K562 (cell line): ENCODE data around the gene ACSL3. TPM values are rescaled to one million over a fixed set of nuclear protein-coding genes. Genes with fewer than 3 reads are reported as not detected.

Experiments used
- ATAC-seq: fragments of 200-7000 bp; cut with Tn5 transposase; 3 replicates; pipeline ENCODE4 v1.9.1; 2020; ENCODE audit warnings: moderate library complexity
- BruUV-seq: library from RNA; stranded (reverse); fragments of 400-500 nt; replicated peaks from 2 replicates; lab custom pipeline; 2021; lab: Mats Ljungman, UMichigan
- CTCF ChIA-PET: fragments of 300-600 bp; formaldehyde crosslinking; extraction: SDS; loops from one replicate; lab custom pipeline; 2021; ENCODE audit warnings: low intra/inter-chr PET ratio; lab: Yijun Ruan, JAX
- POLR2A ChIA-PET: fragments of 300-600, 350-650 bp; sonication (Branson Sonifier 250); formaldehyde crosslinking; extraction: SDS; loops from one replicate; lab custom pipeline; 2021; ENCODE audit warnings: antibody characterized with exemption, inconsistent platforms; lab: Yijun Ruan, JAX
- DNase-seq, 4 experiments: peaks; one replicate each; pipeline versions ENCODE4 v3.0.0 to v3.0.0-alpha.2; 2011 to 2018; ENCODE audit warnings: low spot score in 3 of 4, mixed read lengths in 3 of 4; ENCODE audit errors: extremely low read depth in 1 of 4
- FAIRE-seq: peaks from 2 replicates; lab custom pipeline; 2011; peaks lifted over from hg19 to GRCh38; lab: Jason Lieb, UNC
- H2AFZ ChIP-seq: 2 replicates; pipeline ENCODE4 v1.6.0; 2011; ENCODE audit warnings: low read depth, low read length, control low read depth, inconsistent platforms
- H3K27ac ChIP-seq: fragments of 200-600 bp; 3 replicates; pipeline ENCODE4 v1.8.0; 2011; ENCODE audit warnings: low read depth, mild to moderate bottlenecking, control low read depth, inconsistent platforms, low read length, moderate library complexity, mixed read lengths; ENCODE audit errors: extremely low read depth
- H3K27me3 ChIP-seq, 2 experiments: fragments of 300-600 bp in 1 of 2; 2 replicates in 1 of 2; 3 replicates in 1 of 2; pipeline versions ENCODE4 v1.6.0 to v1.8.0; 2011; ENCODE audit warnings: inconsistent platforms in 2 of 2, low read length in 2 of 2, mild to moderate bottlenecking in 1 of 2, mixed read lengths in 1 of 2, moderate library complexity in 1 of 2; ENCODE audit not compliant: control insufficient read depth in 2 of 2, insufficient read depth in 2 of 2
- H3K36me3 ChIP-seq: fragments of 300-600 bp; 3 replicates; pipeline ENCODE4 v1.8.0; 2011; ENCODE audit warnings: mild to moderate bottlenecking, low read length, inconsistent platforms; ENCODE audit not compliant: control insufficient read depth, insufficient read depth
- H3K4me1 ChIP-seq, 2 experiments: fragments of 200-600 bp in 1 of 2; replicated peaks in 1 of 2; 2 replicates in 1 of 2; 3 replicates in 1 of 2; pipeline versions ENCODE4 v1.5.1 to v1.8.0; 2011; ENCODE audit warnings: inconsistent platforms in 2 of 2, low read length in 2 of 2, mild to moderate bottlenecking in 1 of 2, mixed read lengths in 1 of 2, moderate library complexity in 1 of 2; ENCODE audit not compliant: control insufficient read depth in 2 of 2, insufficient read depth in 2 of 2
- H3K4me2 ChIP-seq: 2 replicates; pipeline ENCODE4 v1.6.1; 2011; ENCODE audit warnings: low read length, control low read depth, inconsistent platforms, mixed read lengths; ENCODE audit not compliant: insufficient read depth
- H3K4me3 ChIP-seq: fragments of 200-600 bp; sonication (generic), shearing (Covaris generic); 2 replicates; pipeline ENCODE4 v1.5.1; 2016; ENCODE audit warnings: control low read depth, inconsistent platforms
- H3K79me2 ChIP-seq: fragments of 200-600 bp; 3 replicates; pipeline ENCODE4 v1.8.0; 2011; ENCODE audit warnings: low read length, inconsistent platforms; ENCODE audit not compliant: control insufficient read depth, insufficient read depth
- H3K9ac ChIP-seq, 2 experiments: 2 replicates each; pipeline versions ENCODE4 v1.6.0 to v1.6.1; 2011; ENCODE audit warnings: low read depth in 2 of 2, low read length in 2 of 2, control low read depth in 1 of 2, inconsistent platforms in 1 of 2, mild to moderate bottlenecking in 1 of 2, mixed read lengths in 1 of 2; ENCODE audit not compliant: insufficient read depth in 1 of 2
- H3K9me1 ChIP-seq: one replicate; pipeline ENCODE4 v1.6.0; 2011; ENCODE audit warnings: inconsistent platforms, mild to moderate bottlenecking, low read length, moderate library complexity; ENCODE audit not compliant: control insufficient read depth, insufficient read depth
- H3K9me3 ChIP-seq: replicated peaks from 2 replicates; pipeline ENCODE4 v1.5.1; 2011; ENCODE audit warnings: low read depth, low read length, inconsistent platforms; ENCODE audit not compliant: control insufficient read depth, insufficient read depth
- H4K20me1 ChIP-seq: replicated peaks from 2 replicates; pipeline ENCODE4 v1.6.1; 2011; ENCODE audit warnings: low read length, inconsistent platforms, mixed read lengths; ENCODE audit not compliant: control insufficient read depth, insufficient read depth
- BMI1 ChIP-seq: fragments of 150-350 bp; IDR thresholded peaks from 2 replicates; pipeline ENCODE4 v1.6.1; 2014; ENCODE audit warnings: low read length
- BRD4 ChIP-seq: fragments of 200-600 bp; sonication (generic); IDR thresholded peaks from 2 replicates; pipeline ENCODE4 v1.6.1; 2017; ENCODE audit warnings: inconsistent platforms
- CBFA2T2 ChIP-seq: fragments of 450-650 bp; conservative IDR thresholded peaks from 2 replicates; pipeline ENCODE4 v1.6.1; 2017; ENCODE audit warnings: mild to moderate bottlenecking
- ESRRB ChIP-seq: fragments of 250-450 bp; sonication (Bioruptor Pico); IDR thresholded peaks from 2 replicates; pipeline ENCODE4 v1.5.0; 2020; ENCODE audit warnings: mild to moderate bottlenecking, moderate library complexity, borderline replicate concordance
- FOXJ3 ChIP-seq: sonication (generic); formaldehyde crosslinking; IDR thresholded peaks from 2 replicates; pipeline ENCODE4 v1.4.0; 2020; ENCODE audit warnings: mild to moderate bottlenecking, missing genetic modification reagents
- JUN ChIP-seq, 2 experiments: sonication (generic) in 1 of 2; formaldehyde crosslinking in 1 of 2; IDR thresholded peaks; 2 replicates each; pipeline versions ENCODE4 v1.6.1 to v1.8.0; 2012 to 2022; ENCODE audit warnings: borderline replicate concordance in 2 of 2, mild to moderate bottlenecking in 2 of 2, improper control_type of control experiment in 1 of 2, low read depth in 1 of 2, low read length in 1 of 2, missing genetic modification reagents in 1 of 2
- PRMT5 ChIP-seq: sonication (generic); formaldehyde crosslinking; IDR thresholded peaks from 2 replicates; pipeline ENCODE4 v1.5.0; 2020; ENCODE audit warnings: missing genetic modification reagents
- TFAM ChIP-seq: fragments of 250-450 bp; sonication (Bioruptor Pico); conservative IDR thresholded peaks from 2 replicates; pipeline ENCODE4 v1.5.0; 2021; ENCODE audit warnings: mild to moderate bottlenecking, moderate library complexity
- USF1 ChIP-seq: sonication (generic); formaldehyde crosslinking; IDR thresholded peaks from 2 replicates; pipeline ENCODE4 v1.9.0; 2022; ENCODE audit warnings: mild to moderate bottlenecking, missing genetic modification reagents
- YY1 ChIP-seq, 3 experiments: IDR thresholded peaks; 2 replicates each; pipeline ENCODE4 v1.6.1; 2011; ENCODE audit warnings: low read length in 2 of 3, mild to moderate bottlenecking in 2 of 3, moderate library complexity in 2 of 3, borderline replicate concordance in 1 of 3, control low read depth in 1 of 3, low read depth in 1 of 3; ENCODE audit not compliant: insufficient read depth in 3 of 3, insufficient replicate concordance in 2 of 3, control insufficient read depth in 1 of 3, insufficient read length in 1 of 3; ENCODE audit errors: extremely low read depth in 1 of 3
- ZBTB7A ChIP-seq: IDR thresholded peaks from 2 replicates; pipeline ENCODE4 v1.6.1; 2011; ENCODE audit warnings: low read depth, mild to moderate bottlenecking, low read length, moderate library complexity, borderline replicate concordance; ENCODE audit not compliant: control insufficient read depth
- ZNF197 ChIP-seq: fragments of 200-800 bp; sonication (Bioruptor generic); IDR thresholded peaks from 2 replicates; pipeline ENCODE4 v1.6.1; 2016; ENCODE audit warnings: low read depth, missing genetic modification characterization, missing compliant biosample characterization
- ZNF316 ChIP-seq: fragments of 450-650 bp; IDR thresholded peaks from 2 replicates; pipeline ENCODE4 v1.6.1; 2016
- ZNF395 ChIP-seq: fragments of 200-800 bp; sonication (Bioruptor generic); IDR thresholded peaks from 2 replicates; pipeline ENCODE4 v1.6.1; 2017; ENCODE audit warnings: missing genetic modification characterization, missing compliant biosample characterization
- ZNF444 ChIP-seq: fragments of 250-450 bp; sonication (Bioruptor Pico); IDR thresholded peaks from 2 replicates; pipeline ENCODE4 v1.4.0; 2020; ENCODE audit warnings: mild to moderate bottlenecking, moderate library complexity
- WGBS: fragments of 100-300 bp; shearing (Covaris generic); methylation state at CpG from one replicate; pipeline ENCODE4 v1.1.6; 2016; ENCODE audit warnings: low coverage, mixed read lengths; ENCODE audit not compliant: insufficient coverage; ENCODE audit errors: missing lambda C conversion rate; 5-methylcytosine and 5-hydroxymethylcytosine counted together
- in situ Hi-C: fragments of 300-500 bp; cut with MboI; formaldehyde crosslinking; loops from 4 replicates; pipeline ENCODE4 v1.15.0; 2018; ENCODE audit warnings: inconsistent platforms, mixed read lengths
- intact Hi-C: fragments of 100-400 bp; cut with micrococcal nuclease; formaldehyde crosslinking; loops from 2 replicates; pipeline ENCODE4 v1.14.2; 2022
- polyA plus RNA-seq, 8 experiments: library from polyadenylated mRNA; depleted of rRNA in 4 of 8; stranded (reverse) in 5 of 8; unstranded in 3 of 8; fragments of >200 nt; fragmentation: Nextera tagmentation in 2 of 8; fragmentation: Illumina TruSeq in 1 of 8; extraction: Ambion mirVana in 2 of 8; extraction: Trizol in 1 of 8; gene quantifications; 2 replicates each; pipeline versions ENCODE4 v1.2.1 to v1.2.3, GENCODE V29; 2011 to 2014; ENCODE audit warnings: inconsistent platforms in 1 of 8, missing spikeins in 1 of 8
- total RNA-seq, 7 experiments: library from RNA; depleted of rRNA in 6 of 7; stranded (reverse); fragments of >200 nt in 6 of 7; fragmentation: Illumina TruSeq in 2 of 7; extraction: Trizol in 2 of 7; gene quantifications; 2 replicates each; pipeline versions ENCODE4 v1.2.1 to v1.2.3, GENCODE V29; 2011 to 2021; ENCODE audit warnings: low replicate concordance in 1 of 7

Gene ACSL3
- total and polyA plus RNA-seq, 9 of the 15 experiments (the other 6 are each of a cell fraction or from before 2014, with no cell fraction given), result 21.3 to 123 (median 85.2) TPM

GRCh38 chr2:222869252-222869560, 8.4 kb downstream of the ACSL3 start:
- no TSS peak for BruUV-seq

GRCh38 chr2:222871291-222871690, 10.5 kb downstream of the ACSL3 start:
- POLR2A ChIA-PET, result interaction anchor here (1.1 kb wide), 1 partner anchor 11 kb away, joined by 4 read pairs; no protein-coding TSS in a partner anchor
- H4K20me1 ChIP-seq, result peaks cover 51% of the 10 kb centered on the region
- H3K4me3 ChIP-seq, result no peak overlapping the region
- H3K27ac ChIP-seq, result no peak overlapping the region
- no peaks in the 10 kb centered on the region for H3K9me1 ChIP-seq
- intact Hi-C loops (no loop called here), in situ Hi-C loops (no loop called here)
- peaks cover 5 to 12% of the 10 kb centered on the region in 2 experiments; a peak in 4 of 5 replicates for H3K4me1 ChIP-seq
- DNase-seq (peak in 1 of 4 experiments; percentile 16), FAIRE-seq (no peak), ATAC-seq (peak; percentile 28)
- peaks cover 99% of the 10 kb centered on the region for H3K79me2 ChIP-seq
- H2AFZ ChIP-seq, result no peak overlapping the region
- no peak overlapping the region; a peak in 1 of 4 replicates for H3K9ac ChIP-seq
- CTCF ChIA-PET, result no interaction called here
- H3K9me3 ChIP-seq, result no peaks in the 10 kb centered on the region
- H3K27me3 ChIP-seq, result no peaks in the 10 kb centered on the region
- no TSS peak for BruUV-seq
- no peak overlapping the region for H3K4me2 ChIP-seq
- 59% methylated on average over 3 of the region's 5 CpGs for WGBS
- H3K36me3 ChIP-seq, result no peaks in the 10 kb centered on the region
- TF ChIP-seq ZNF444 (CRISPR knock-in tag), result no peak
- no peak for TF ChIP-seq JUN (IDR thresholded peaks at IDR 0.05; ENCODE audit: borderline replicate concordance, low read depth, low read length)
- TF ChIP-seq JUN (CRISPR knock-in tag; IDR thresholded peaks at IDR 0.05; ENCODE audit: borderline replicate concordance), result no peak
- TF ChIP-seq ZNF316, result no peak
- no peak for TF ChIP-seq BRD4
- TF ChIP-seq TFAM (CRISPR knock-in tag), result no peak
- TF ChIP-seq ESRRB, result no peak
- TF ChIP-seq FOXJ3, result no peak
- no peak for TF ChIP-seq ZNF395 (CRISPR knock-in tag)
- no peak for TF ChIP-seq YY1 (IDR thresholded peaks at IDR 0.05; ENCODE audit: borderline replicate concordance in 1 of 3, control insufficient read depth in 1 of 3, extremely low read depth in 1 of 3, insufficient read depth in 3 of 3, insufficient read length in 1 of 3, insufficient replicate concordance in 2 of 3, low read depth in 1 of 3, low read length in 2 of 3)

More at GRCh38 chr2:222869252-222869560, 8.4 kb downstream of the ACSL3 start:
- H3K4me3 ChIP-seq, result no peak overlapping the region
- DNase-seq (no peak), ATAC-seq (no peak), FAIRE-seq (no peak)
- ChIA-PET CTCF (no interaction called here), POLR2A (no interaction called here)
- in situ Hi-C loops, result no loop called here
- intact Hi-C loops, result no loop called here
- no peaks in the 10 kb centered on the region for H3K36me3 ChIP-seq
- H3K79me2 ChIP-seq, result peaks cover 99% of the 10 kb centered on the region
- no peak for TF ChIP-seq CBFA2T2
- no peak for TF ChIP-seq BMI1
- no peak for TF ChIP-seq ZNF197
- no peak for TF ChIP-seq USF1 (CRISPR knock-in tag)
- TF ChIP-seq ZBTB7A, result no peak
- no peak for TF ChIP-seq PRMT5
- H3K9me3 ChIP-seq, result no peaks in the 10 kb centered on the region
- no peaks in the 10 kb centered on the region for H3K27me3 ChIP-seq
- no peak overlapping the region for H3K27ac ChIP-seq
- no peak overlapping the region for H2AFZ ChIP-seq
- H3K9me1 ChIP-seq, result no peaks in the 10 kb centered on the region
- H3K4me2 ChIP-seq, result no peak overlapping the region
- H3K4me1 ChIP-seq, result peaks cover 5 to 22% of the 10 kb centered on the region in 2 experiments; a peak in 4 of 5 replicates
- H4K20me1 ChIP-seq, result peaks cover 59% of the 10 kb centered on the region
- no peak overlapping the region for H3K9ac ChIP-seq
